H9 (cell line): ENCODE measurements around the gene TRPM2. TPM values are rescaled to one million over a fixed set of nuclear protein-coding genes. Genes with fewer than 3 reads are reported as not detected.

Experiments used
- DNase-seq: peaks from one replicate; pipeline ENCODE4 v3.0.0-alpha.2; 2017
- H2AFZ ChIP-seq: one replicate; pipeline ENCODE4 v1.6.1; 2013; ENCODE audit warnings: mild to moderate bottlenecking, low read length, control low read depth, moderate library complexity
- H2AK5ac ChIP-seq: 2 replicates; pipeline ENCODE4 v1.6.1; 2013; ENCODE audit warnings: low read length, control low read depth, mixed read lengths; ENCODE audit not compliant: insufficient read length
- H2BK120ac ChIP-seq: one replicate; pipeline ENCODE4 v1.6.1; 2013; ENCODE audit warnings: low read depth, mild to moderate bottlenecking, low read length, control low read depth, inconsistent platforms; ENCODE audit not compliant: poor library complexity, severe bottlenecking
- H2BK12ac ChIP-seq: 2 replicates; pipeline ENCODE4 v1.6.1; 2013; ENCODE audit warnings: low read length, control low read depth, mixed read lengths, low read depth; ENCODE audit not compliant: insufficient read length
- H2BK15ac ChIP-seq: 2 replicates; pipeline ENCODE4 v1.6.1; 2013; ENCODE audit warnings: low read depth, low read length, control low read depth
- H2BK20ac ChIP-seq: one replicate; pipeline ENCODE4 v1.6.1; 2013; ENCODE audit warnings: low read depth, mild to moderate bottlenecking, low read length, control low read depth, inconsistent platforms; ENCODE audit not compliant: poor library complexity, severe bottlenecking
- H2BK5ac ChIP-seq: 2 replicates; pipeline ENCODE4 v1.6.1; 2013; ENCODE audit warnings: low read length, control low read depth, mixed read lengths; ENCODE audit not compliant: insufficient read length
- H3K14ac ChIP-seq: 2 replicates; pipeline ENCODE4 v1.6.1; 2013; ENCODE audit warnings: low read length, control low read depth; ENCODE audit not compliant: insufficient read depth
- H3K18ac ChIP-seq: 2 replicates; pipeline ENCODE4 v1.6.1; 2013; ENCODE audit warnings: low read depth, mild to moderate bottlenecking, mixed read lengths, low read length, control low read depth; ENCODE audit not compliant: insufficient read length
- H3K23ac ChIP-seq: 2 replicates; pipeline ENCODE4 v1.6.1; 2013; ENCODE audit warnings: low read length, control low read depth, mixed read lengths, low read depth; ENCODE audit not compliant: insufficient read length
- H3K23me2 ChIP-seq: 2 replicates; pipeline ENCODE4 v1.6.1; 2013; ENCODE audit warnings: low read depth, mild to moderate bottlenecking, mixed read lengths, low read length, control low read depth; ENCODE audit not compliant: insufficient read length, poor library complexity, severe bottlenecking
- H3K27ac ChIP-seq: 2 replicates; pipeline ENCODE4 v1.5.1; 2013; ENCODE audit warnings: low read length, control low read depth, mixed read lengths, low read depth; ENCODE audit not compliant: insufficient read length
- H3K27me3 ChIP-seq: 2 replicates; pipeline ENCODE4 v1.6.1; 2013; ENCODE audit warnings: low read length, control low read depth, inconsistent platforms; ENCODE audit not compliant: insufficient read depth
- H3K4ac ChIP-seq: 2 replicates; pipeline ENCODE4 v1.6.1; 2013; ENCODE audit warnings: low read depth, mild to moderate bottlenecking, control low read depth, inconsistent platforms, low read length, moderate library complexity
- H3K4me1 ChIP-seq: 2 replicates; pipeline ENCODE4 v1.6.1; 2013; ENCODE audit warnings: low read length, control low read depth, inconsistent platforms; ENCODE audit not compliant: insufficient read depth
- H3K4me2 ChIP-seq: 2 replicates; pipeline ENCODE4 v1.6.1; 2013; ENCODE audit warnings: low read length, control low read depth, mixed read lengths; ENCODE audit not compliant: insufficient read length, insufficient read depth
- H3K56ac ChIP-seq: 2 replicates; pipeline ENCODE4 v1.6.1; 2013; ENCODE audit warnings: low read depth, mild to moderate bottlenecking, mixed read lengths, low read length, control low read depth; ENCODE audit not compliant: insufficient read length
- H3K79me1 ChIP-seq: 2 replicates; pipeline ENCODE4 v1.6.1; 2013; ENCODE audit warnings: low read depth, mild to moderate bottlenecking, moderate library complexity, low read length, control low read depth, inconsistent platforms; ENCODE audit not compliant: insufficient read depth, poor library complexity, severe bottlenecking
- H3K79me2 ChIP-seq: 2 replicates; pipeline ENCODE4 v1.6.1; 2013; ENCODE audit warnings: low read length, control low read depth, inconsistent platforms; ENCODE audit not compliant: insufficient read depth
- H3K9ac ChIP-seq: 2 replicates; pipeline ENCODE4 v1.6.1; 2013; ENCODE audit warnings: low read length, control low read depth, mixed read lengths; ENCODE audit not compliant: insufficient read length; ENCODE audit errors: extremely low read depth
- H3K9me3 ChIP-seq: one replicate; pipeline ENCODE4 v1.6.1; 2013; ENCODE audit warnings: low read depth, low read length, inconsistent platforms; ENCODE audit not compliant: control insufficient read depth
- H3T11ph ChIP-seq: one replicate; pipeline ENCODE4 v1.6.1; 2013; ENCODE audit warnings: mild to moderate bottlenecking, low read length, control low read depth, inconsistent platforms
- H4K20me1 ChIP-seq: one replicate; pipeline ENCODE4 v1.6.1; 2013; ENCODE audit not compliant: control insufficient read depth, insufficient read length, insufficient read depth
- H4K5ac ChIP-seq: 2 replicates; pipeline ENCODE4 v1.6.1; 2013; ENCODE audit warnings: low read depth, mild to moderate bottlenecking, mixed read lengths, low read length, control low read depth; ENCODE audit not compliant: insufficient read length
- H4K8ac ChIP-seq: replicated peaks from 2 replicates; pipeline ENCODE4 v1.6.1; 2013; ENCODE audit warnings: low read length, control low read depth, mixed read lengths, low read depth; ENCODE audit not compliant: insufficient read length
- H4K91ac ChIP-seq: 2 replicates; pipeline ENCODE4 v1.6.1; 2013; ENCODE audit warnings: low read depth, mild to moderate bottlenecking, moderate library complexity, mixed read lengths, low read length, control low read depth; ENCODE audit not compliant: insufficient read length
- H3K27ac Mint-ChIP-seq, 3 experiments: 2 replicates in 2 of 3; 3 replicates in 1 of 3; pipeline ENCODE4 v1.8.0; 2020 to 2021; ENCODE audit warnings: mixed read lengths in 3 of 3, mild to moderate bottlenecking in 1 of 3, moderate library complexity in 1 of 3
- H3K27me3 Mint-ChIP-seq: 2 replicates; pipeline ENCODE4 v1.8.0; 2021; ENCODE audit warnings: low read depth, mild to moderate bottlenecking, moderate library complexity, mixed read lengths
- H3K36me3 Mint-ChIP-seq, 3 experiments: 2 replicates in 2 of 3; 3 replicates in 1 of 3; pipeline ENCODE4 v1.8.0; 2020 to 2021; ENCODE audit warnings: low read depth in 3 of 3, mixed read lengths in 3 of 3; ENCODE audit not compliant: insufficient read depth in 1 of 3
- H3K4me1 Mint-ChIP-seq, 2 experiments: 2 replicates each; pipeline ENCODE4 v1.8.0; 2020; ENCODE audit warnings: mixed read lengths in 2 of 2
- H3K4me3 Mint-ChIP-seq, 2 experiments: 2 replicates in 1 of 2; 3 replicates in 1 of 2; pipeline ENCODE4 v1.8.0; 2020 to 2021; ENCODE audit warnings: mild to moderate bottlenecking in 2 of 2, mixed read lengths in 2 of 2, moderate library complexity in 1 of 2
- H3K9me3 Mint-ChIP-seq, 2 experiments: 2 replicates in 1 of 2; 3 replicates in 1 of 2; pipeline ENCODE4 v1.8.0; 2020; ENCODE audit warnings: mild to moderate bottlenecking in 2 of 2, mixed read lengths in 2 of 2, moderate library complexity in 1 of 2
- CTCF ChIP-seq: fragments of 200-600 bp; sonication (generic); conservative IDR thresholded peaks from 3 replicates; pipeline ENCODE4 v1.8.0; 2021; ENCODE audit warnings: antibody characterized with exemption, mild to moderate bottlenecking
- WGBS: extraction: QIAGEN DNeasy Blood & Tissue Kit; methylation state at CpG from one replicate; pipeline ENCODE4 v1.1.7; 2013; ENCODE audit warnings: missing lambda C conversion rate, low lambda C conversion rate, mixed read lengths; ENCODE audit not compliant: insufficient read length; ENCODE audit errors: extremely low coverage; 5-methylcytosine and 5-hydroxymethylcytosine counted together
- total RNA-seq: library from RNA; stranded (reverse); gene quantifications from 2 replicates; pipeline ENCODE4 v1.2.1, GENCODE V29; 2021

The TRPM2 gene
- total RNA-seq, 1 experiment from 2014 or later: 0.68 TPM

- Histone ChIP-seq H3K18ac (no peak overlapping the region), H3K23me2 (no peaks in the 10 kb centered on the region), H4K20me1 (no peaks in the 10 kb centered on the region), H3K79me2 (no peaks in the 10 kb centered on the region), H3K23ac (no peak overlapping the region), H3K27me3 (no peaks in the 10 kb centered on the region), H3K79me1 (no peaks in the 10 kb centered on the region), H2BK20ac (no peak overlapping the region), H4K5ac (no peak overlapping the region), H2BK5ac (no peak overlapping the region), H3K4me1 (no peaks in the 10 kb centered on the region), H3K4ac (no peak overlapping the region), H2BK15ac (no peak overlapping the region), H3K9ac (no peak overlapping the region), H3T11ph (no peak overlapping the region), H2AK5ac (no peak overlapping the region), H4K8ac (no peak overlapping the region), H3K14ac (no peak overlapping the region), H3K4me2 (no peak overlapping the region), H4K91ac (no peak overlapping the region), H2BK120ac (no peak overlapping the region), H2AFZ (no peak overlapping the region), H3K56ac (no peak overlapping the region), H3K27ac (no peak overlapping the region), H2BK12ac (no peak overlapping the region), H3K9me3 (no peaks in the 10 kb centered on the region)
- WGBS: no CpG with 5 or more reads among the region's 4 CpGs
- no peak for DNase-seq
- TF ChIP-seq CTCF: no peak
- H3K4me3 Mint-ChIP-seq: no peak overlapping the region; a peak in 1 of 5 replicates
- H3K27ac Mint-ChIP-seq: 0 out of 7 replicates have a peak overlapping the region, but pooled peaks of 1 of the 3 experiments have one; percentile 24
- peaks cover 27 to 33% of the 10 kb centered on the region in 2 experiments for H3K9me3 Mint-ChIP-seq
- H3K27me3 Mint-ChIP-seq: peaks cover 32% of the 10 kb centered on the region
- peaks cover 0 to 6% (median 0%) of the 10 kb centered on the region in 3 experiments; a peak in 2 of 7 replicates for H3K36me3 Mint-ChIP-seq
- H3K4me1 Mint-ChIP-seq: peaks cover 11 to 12% of the 10 kb centered on the region in 2 experiments
Measured at GRCh38 chr21:44383216-44383615, 29.8 kb downstream of the TRPM2 start.
